NCI-H82 (cell line): Measurements from ENCODE around the gene CDC42BPG.

Experiments
- DNase-seq: peaks from one replicate; lab custom pipeline; 2025; lab: John Stamatoyannopoulos, UW

CDC42BPG gene

DNA sequence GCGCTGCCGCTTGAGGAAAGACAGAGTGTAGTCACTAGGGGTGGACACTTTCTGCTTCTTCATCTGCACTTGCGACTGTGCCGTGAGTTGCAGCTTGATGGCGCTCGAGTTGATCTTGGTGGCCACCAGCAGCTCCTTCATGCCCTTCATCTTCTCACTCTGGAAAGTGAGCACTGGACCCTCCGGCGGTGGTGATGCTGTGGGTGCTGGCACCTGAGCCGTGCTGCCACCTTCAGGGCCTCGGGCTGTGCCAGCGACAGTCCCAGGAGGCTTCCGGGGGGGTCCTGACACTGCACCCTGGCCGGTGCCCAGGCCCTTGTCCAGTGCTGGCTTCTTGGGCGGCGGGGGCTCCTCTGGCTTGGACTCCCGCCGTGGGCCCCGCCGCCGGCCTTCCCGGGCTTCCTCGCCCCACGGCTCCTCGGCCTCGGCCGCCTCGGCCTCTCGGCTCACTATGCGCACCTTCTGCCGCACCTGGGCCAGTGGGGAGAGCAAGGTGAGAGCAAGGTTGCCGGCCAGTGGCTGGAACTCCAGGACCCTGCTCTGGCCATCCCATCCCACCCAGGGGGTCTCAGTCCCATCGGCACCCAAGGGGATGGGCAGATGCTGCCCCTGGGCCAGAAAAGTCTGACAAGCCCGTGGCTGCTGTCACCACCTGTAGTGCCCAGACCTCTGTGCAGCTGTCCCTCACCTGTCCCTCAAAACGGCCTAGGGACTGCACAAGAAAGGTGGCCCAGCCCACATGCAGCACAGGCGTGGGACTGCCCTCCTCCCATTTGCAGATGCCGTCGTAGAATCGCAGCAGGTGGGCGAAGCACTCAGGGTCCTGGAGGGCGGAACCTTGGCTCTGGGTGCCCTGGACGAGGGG, 39.9 kb downstream of the CDC42BPG start:
- DNase-seq: no peak

DNA sequence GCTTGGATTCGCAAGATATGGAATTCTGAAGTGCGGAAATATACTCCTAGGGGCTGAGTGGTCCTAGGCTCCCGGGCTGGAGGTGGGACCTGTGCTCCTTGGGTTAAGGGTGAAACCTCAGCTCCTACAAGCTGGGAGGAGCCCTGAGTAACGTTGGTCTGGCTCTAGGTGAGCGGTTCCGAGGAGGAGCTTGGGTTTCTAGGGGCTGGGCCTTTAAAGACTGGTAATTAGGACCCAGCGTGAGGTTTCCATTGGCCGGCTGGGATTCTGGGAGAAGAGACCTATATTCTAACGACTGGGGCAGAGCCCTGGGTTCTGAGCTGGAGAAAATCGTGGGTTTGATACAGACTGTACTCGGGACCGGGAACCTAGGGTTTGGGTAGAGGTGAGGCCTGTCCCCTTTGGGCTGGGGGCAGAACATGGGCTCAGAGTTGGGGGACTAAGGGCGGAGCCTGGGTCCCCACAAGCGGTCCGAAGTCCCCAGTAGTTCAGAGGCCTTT, 40.6 kb downstream of the CDC42BPG start:
- no peak for DNase-seq

DNA sequence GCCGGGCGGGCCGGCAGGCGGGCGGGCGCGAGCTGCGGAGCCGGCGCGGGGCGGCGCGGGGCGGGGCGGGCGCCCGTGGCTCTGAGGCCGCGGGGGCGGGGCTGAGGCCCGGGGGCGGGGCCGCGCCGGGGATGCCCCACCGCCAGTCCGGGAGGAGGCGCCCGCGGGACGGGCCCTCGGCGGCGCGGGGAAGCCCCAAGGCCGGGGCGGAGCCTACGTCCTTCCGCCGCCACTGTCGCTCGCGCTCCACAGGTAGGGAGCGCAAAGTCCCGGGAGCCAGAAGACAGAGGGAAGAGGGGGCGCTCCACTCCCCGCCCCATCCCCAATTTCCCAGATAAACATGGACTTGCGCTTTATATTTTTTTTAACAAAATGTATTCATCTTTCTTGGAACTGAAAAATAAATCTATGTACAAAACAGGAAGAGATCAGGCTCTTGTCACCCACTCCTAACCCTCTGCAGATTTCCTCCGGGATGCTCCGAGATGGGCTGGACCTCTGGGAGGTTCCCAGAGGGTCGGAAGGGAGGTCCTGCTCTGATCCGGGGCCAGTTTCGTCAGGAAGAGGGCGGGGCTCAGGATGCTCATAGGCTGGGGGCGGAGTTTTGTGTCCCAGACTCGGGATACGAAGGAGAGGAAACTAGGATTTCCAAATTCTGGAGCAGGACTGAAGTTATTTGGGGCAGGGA, 41.2 kb downstream of the CDC42BPG start, which contains the start of gene MAP4K2:
TSS of gene MAP4K2 (minus strand) at position 57 of the 688 bp plus-strand sequence. CDS start 65 bp downstream, outside the sequence.
- DNase-seq: peak; percentile 88

DNA sequence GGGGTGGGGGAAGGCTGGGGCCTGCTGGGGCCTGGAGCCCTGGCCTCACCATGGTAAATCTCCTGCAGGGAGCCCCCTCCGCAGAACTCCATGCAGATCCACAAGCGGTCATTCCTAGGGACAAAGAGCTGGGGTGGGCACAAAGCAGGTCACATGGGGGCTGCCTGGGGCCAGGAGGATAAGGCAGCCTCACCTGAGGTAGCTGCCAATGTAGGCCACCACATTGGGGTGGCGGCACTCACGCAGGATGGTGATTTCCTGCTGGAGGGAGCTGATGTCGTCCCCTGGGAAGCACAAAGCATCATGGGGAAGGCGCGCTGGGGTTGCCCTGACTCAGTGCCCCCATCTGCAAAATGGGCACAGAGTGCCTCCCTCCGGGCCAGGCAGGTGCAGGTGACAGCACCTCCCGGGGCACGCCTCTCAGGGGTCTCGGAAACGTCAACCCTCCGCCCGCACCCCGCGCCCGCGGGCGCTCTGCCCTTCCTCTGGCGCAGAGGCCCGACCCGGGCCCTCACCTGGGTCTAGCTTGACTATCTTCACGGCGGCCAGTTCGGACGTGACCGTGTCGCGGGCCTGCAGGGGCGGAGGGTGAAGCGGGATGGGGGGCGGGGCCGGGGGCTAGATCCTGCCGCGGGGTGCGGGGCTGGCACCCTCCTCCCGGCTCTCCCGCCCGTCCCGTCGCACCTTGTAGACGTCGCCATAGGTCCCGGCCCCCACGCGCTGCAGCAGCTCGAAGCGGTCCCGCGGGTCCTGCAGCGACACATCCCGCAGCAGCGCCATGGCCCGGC, 41.9 kb downstream of the CDC42BPG start:
- no peak for DNase-seq

DNA sequence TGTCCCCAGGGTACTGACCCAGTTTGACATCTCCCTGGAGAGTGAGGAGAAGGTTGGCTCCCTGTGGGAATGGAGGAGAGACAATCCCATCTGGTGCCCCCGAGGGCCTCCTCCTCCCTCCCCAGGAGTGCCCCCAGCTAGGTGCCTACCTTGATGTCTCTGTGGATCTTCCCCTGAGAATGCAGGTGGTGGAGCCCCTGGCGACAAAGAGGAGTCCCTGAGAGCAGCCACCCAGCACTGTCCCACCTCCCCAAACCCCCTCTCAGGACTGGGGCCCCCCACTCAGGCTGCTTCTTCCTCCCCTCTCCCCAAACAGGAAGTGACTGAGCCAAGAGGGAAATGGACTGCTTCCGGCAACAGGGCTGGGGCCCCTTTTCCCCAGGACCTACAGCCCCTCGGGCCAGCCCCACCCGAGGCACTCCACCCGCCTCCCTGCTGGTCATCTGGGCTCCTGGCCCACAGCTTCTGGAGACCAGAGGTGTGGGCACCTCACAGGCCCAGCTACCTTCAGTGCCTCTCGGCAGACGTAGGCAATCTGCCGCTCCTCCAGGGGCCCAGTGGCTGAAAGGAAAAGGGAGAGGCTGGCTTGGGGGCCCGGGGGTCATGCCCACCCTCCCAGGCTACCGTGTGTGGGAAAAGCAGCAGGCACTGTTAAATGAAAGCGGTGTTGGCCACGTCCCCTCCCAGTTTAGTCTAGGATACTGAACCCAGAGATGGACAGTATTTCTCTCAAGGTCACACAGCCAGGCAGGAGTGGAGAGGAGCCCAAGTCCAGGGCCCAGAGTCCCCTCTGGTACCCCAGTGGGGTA, 42.7 kb downstream of the CDC42BPG start:
- no peak for DNase-seq

DNA sequence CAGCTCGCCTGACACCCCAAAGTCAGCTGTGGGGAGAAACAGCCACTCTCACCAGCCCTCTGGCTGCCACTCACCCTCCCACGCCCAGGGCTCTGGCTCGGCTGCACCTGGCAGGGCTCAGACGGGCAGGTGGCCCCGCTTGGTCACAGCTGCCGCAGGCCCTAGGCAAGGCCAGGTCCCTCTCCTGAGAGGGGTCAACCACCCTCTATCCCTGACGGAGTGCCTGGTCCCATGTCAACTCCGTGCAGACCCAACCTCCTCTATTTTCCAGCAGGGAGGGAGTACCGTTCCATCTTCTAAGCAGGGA, 43.3 kb downstream of the CDC42BPG start:
- no peak for DNase-seq

DNA sequence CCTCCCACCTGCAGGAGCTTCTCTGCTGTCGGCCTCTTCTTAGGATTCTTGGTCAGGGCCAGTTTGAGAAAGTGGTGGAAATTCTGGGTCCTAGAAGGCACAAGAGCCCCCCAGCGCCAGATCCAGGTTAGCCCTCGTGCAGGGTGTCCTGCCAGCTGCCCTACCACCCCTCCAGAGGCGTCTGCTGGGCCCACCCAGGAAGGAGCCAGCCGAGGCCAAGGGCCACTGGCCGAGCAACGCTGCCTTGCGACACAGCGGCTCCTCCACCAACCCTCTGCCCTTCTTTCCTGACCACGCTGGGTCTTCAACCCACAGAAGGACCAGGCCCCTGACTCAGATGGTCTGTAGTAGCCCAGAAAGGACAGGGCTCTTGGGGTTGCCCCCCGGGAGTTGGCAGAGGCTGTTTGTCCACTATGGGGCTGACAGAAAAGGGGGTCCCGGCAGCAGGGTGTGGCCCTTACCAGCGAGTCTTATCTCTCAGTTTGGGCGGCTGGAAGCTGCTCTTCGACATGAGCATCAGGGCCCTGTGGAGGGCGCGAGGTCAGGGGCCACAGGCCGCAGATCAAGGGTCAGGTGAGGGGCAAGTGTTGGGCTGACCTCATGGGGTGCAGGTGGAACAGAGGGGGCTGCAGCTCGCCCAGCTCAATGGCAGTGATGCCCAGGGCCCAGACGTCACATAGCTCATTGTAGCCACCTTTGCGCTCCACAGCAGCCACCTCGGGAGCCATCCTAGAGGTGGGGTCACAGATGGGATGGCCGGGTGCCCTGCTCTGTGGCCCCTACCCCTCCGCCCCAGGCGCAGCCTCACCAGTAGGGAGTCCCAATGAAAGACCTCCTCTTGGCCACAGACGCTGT, 43.9 kb downstream of the CDC42BPG start:
- DNase-seq: no peak

DNA sequence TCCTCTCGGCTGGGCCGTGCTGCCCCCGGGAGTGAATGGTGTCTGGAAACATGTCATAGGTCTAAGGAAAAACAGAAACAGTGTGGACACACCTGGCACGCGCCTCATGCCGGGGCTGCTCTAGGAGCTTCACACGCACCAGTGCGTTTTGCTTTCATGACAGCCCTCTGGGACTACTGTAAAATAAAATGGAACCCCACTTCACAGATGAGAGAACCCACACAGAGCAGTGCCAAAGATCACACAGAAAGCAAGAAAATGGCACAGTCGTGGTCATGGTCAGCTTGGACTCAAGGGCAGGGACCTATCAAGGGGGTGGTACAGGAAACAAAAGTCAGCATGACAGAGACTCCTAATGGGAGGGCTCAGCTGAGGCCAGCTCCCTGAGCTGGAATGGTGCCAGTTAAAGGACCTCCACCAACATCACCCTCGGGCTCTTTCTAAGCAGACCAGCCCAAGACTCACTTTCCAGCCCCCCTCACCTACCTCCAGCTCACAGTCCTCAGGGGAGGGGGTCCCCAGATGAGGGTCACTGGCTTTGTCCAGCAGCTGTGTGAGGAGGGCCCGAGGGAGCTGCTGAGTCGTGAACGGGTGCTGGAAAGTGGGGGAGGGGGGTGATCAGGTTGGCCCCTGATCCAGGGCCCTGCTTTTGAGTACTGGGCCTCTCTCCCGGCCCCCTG, 44.7 kb downstream of the CDC42BPG start:
- DNase-seq: peak; percentile 14

DNA sequence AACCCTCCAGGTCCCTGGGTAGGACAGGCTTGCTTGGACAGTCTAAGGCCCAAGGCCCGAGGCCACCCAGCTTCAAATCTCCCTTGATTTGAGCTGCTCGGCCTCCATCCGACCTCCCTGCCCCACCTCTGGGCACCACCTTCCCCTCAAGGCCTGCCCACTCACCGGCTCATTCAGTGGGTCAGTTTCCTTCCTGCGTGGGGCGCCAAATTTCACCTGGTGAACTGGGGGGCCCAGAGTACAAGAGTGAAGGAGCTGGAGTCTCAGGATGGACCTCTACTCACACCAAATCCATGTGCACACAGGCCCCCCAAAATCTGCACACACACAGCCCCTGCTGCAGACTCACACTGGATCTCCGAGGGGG, 45.2 kb downstream of the CDC42BPG start:
- no peak for DNase-seq

DNA sequence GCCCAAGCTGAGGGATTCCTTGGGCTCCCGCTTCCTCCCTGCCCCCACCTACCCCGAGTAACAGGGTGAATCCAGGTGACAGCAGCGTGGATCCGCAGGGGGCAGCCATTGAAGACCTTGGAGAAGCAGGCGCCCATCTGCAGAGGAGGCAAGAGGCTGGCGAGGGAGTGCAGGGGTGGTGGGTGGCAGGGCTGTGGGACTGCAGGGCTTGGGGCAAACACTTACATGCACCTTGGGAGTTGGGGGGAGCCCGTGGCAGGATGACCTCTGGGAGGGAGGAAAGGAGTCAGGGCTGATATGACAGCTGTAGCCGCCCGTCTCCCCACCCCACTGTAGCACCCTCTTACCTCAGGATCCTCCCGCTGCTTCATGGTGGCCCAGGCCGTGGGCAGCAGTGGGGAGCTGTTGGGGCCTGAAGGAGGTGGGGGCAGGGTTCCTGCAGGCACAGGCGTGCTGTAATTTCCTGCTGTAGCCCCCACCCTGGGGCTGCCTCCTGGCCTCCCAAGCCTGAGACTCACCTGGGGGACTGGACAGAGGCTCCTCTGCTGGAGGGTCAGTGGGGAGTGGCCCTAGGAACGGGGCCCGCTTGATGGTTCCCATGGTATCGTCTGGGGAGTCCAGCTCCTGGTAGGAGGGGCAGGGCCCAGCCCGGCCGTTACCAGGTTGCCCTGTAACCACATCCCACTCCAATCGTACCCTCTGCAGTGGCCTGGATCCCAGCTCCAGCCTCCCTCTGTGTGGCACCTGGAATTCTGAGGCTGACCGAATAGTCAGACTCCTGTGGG, 47.5 kb downstream of the CDC42BPG start:
- DNase-seq: no peak

DNA sequence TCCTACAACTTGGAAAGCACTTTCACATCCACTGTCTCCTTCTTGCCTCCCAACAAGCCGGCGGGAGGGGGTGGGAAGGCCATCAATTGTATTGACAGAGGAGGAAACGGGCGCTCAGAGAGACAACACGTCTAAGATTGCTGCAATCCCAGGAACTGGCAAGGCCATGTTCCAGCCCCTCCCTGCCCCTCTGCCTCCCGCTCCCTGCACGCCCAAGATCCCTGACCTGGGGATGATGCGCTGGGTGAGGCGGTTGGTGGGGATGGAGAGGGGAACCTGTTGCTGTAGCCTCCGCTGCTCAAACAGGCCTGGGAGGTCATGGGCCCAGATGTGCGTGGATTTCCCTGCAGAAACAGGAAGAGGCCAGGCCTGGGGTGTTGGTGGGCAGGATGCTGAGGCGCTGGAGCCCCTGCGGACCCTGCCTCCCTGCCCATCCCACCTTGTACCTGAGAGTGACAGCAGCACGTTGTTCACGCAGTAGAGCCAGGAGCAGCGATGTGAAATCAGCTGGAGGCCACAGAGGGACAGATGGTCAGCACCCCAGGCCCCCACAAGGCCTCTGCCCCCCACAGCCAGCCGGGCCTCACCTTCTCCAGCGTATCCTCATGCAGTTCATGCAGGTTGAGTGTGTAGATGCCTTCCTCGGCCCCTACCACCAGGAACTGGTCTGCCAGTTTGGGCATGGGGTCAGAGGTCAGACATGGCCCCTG, 48.3 kb downstream of the CDC42BPG start:
- no peak for DNase-seq

DNA sequence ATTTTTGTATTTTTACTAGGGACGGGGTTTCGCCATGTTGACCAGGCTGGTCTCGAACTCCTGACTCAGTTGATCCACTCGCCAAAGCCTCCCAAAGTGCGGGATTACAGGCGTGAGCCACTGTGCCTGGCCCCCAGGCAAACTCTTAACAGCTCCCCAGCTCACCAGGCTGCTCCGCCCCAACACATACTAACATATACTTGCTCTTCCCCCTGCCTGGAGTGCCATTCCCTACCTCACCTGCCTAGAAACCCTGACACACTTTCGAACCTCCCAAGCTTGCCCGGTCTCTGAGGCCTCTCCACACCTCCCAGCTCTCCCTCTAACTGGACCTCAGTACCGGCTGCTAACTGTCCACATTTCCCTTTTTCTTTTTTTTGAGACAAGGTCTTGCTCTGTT, 49.9 kb downstream of the CDC42BPG start:
- DNase-seq: no peak

DNA sequence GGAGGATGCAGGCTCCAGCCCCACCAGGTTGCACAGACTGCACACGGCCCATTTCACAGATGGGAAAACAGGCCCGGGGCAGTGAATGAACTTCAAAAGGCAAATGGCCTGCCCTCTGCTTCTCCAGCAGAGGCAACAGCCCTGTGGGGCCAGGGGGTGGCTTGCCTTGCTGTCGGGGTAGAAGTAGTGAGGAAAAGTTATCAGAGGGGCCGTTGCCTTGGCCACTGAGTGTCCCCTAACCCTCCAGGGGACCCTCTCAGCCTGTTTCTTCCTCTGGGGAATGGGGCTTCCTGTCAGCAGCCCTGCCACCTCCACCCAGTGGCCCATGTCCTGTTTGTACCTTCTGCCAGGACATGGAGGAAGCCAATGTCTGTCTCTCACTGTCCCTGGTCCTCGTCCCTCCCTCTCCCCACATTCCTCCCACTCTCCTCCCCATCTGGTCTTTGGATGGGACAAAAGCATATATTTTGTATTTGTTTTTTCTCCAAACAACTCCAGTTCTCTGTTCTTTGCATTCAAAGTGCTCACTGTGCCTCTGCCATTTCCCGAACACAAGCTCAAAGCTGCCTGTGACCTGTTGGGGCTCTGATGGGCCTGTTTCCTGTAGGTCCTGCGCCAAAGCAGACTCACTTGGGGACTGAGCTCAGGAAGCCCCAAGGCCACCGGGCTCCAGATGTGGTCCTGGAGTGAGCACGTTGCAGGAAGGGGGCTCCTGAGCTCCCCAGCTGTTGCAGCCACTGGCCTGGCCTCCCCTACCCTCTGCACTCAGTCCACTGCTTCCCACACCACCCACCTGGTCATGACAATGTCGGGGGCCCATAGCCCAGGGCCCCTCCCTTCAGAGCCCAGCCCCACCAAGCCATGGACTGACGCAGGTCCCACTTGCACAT, 50.9 kb downstream of the CDC42BPG start:
- DNase-seq: no peak

DNA sequence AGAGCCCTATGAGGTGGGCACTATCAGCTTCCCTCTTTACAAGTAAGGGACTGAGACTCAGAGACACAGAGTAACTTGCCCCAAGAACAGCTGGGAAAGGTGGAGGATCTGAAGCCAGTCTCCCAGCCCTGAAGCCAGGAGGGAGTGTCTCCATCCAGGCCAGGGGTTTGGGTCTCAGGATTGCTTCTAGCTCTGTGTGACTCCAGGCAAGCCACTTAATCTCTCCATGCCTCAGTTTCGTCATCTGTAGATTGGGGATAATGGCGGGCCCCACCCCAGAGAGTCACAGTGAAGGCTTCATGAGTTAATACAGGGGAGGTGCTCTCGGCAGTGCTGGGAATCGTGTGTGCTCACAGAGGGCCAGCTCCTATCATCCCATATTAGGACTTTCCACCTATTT, 52.0 kb downstream of the CDC42BPG start:
- no peak for DNase-seq

DNA sequence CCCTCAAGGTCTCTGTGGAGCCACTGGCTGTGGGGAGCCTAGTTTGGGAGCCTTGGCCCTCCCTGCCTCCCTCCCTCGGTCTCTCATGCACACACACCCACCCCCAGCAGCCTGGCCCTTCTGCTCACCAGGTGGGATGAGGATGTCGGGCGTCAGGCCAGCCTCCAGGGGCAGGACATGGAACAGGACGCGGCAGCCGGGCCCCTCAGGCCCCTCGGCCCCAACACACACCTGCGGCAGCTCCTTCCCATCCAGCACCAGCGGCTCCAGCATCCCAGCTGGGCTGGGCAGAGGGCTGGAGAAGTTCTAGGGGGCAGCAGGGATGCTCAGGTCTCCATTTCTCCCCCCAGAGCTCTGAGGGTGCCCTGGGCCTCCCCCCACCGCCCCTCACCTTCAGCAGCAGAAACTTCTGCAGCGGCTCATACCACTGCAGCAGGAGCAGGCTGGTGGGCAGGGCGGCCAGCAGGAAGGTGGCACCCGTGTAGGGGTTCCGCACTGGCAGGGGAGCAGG, 52.6 kb downstream of the CDC42BPG start:
- no peak for DNase-seq

DNA sequence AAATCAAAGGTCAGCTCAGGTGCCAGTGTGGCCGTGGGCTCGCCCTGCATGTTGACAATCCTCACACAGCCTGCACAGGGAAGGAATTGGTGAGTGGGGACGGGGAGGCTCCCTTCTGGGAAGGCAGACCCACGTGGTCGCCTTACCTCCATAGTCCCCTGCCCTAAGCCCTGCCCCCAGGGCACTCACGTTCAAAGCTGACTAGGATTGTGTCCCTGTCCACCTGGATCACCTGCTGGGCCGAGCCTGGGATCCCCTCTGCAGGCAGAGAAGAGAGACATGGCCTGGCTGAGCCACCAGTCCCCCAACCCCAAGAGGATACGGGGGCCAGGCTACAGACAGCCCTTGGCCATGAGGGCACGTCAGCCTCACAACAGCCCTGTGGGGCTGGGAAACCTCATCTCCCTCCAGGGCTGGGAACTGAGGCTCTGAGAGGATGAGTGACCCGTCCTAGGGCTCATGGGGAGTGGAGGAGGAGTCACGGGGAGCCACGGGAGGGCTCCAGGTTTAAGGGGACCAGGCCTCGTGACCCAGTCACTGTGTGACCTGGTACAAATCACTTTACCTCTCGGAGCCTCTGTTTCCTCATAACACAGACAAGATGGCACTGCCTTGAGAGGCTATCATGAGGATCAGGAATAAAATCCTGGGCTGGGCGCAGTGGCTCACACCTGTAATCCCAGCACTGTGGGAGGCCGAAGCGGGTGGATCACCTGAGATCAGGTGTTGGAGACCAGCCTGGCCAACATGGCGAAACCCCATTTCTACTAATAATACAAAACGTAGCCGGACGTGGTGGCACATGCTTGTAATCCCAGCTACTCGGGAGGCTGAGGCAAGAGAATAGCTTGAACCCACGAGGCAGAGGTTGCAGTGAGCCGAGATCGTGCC, 54.0 kb downstream of the CDC42BPG start:
- DNase-seq: no peak
